DOHH2 (cell line): ENCODE measurements around the gene RNF212.

Source experiments
- CTCF ChIP-seq: fragments of 200-600 bp; sonication (generic); IDR thresholded peaks from one replicate; pipeline ENCODE4 v1.5.1; 2014; ENCODE audit warnings: antibody characterized with exemption, mild to moderate bottlenecking, low read depth, low read length; ENCODE audit not compliant: poor library complexity, severe bottlenecking
- EZH2phosphoT487 ChIP-seq: fragments of 200-600 bp; sonication (generic); IDR thresholded peaks from 2 replicates; pipeline ENCODE4 v1.6.1; 2017; ENCODE audit warnings: borderline replicate concordance, mild to moderate bottlenecking, antibody characterized with exemption, low read length, moderate library complexity, mixed read lengths

DNA sequence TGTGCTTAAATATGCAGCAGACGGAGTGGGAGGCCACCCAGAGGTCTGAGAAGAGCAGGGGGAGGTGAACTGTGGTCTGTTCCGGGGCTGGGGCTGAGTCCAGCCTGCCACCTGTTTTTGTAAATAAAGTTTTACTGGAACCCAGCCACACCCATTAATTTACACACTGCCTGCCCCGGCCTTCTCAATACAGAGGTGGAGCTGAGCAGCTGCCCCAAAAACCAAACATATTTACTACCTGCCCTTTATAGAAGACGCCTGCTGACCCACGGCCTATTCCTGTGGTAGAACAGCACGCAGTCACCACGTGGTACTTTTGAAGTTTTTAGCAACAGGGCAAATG is 56.0 kb downstream of the RNF212 start:
- TF ChIP-seq CTCF (no peak), EZH2phosphoT487 (no peak)
